PC-3 (cell line): Measurements from ENCODE around the gene GNPTG. TPM values are rescaled to one million over a fixed set of nuclear protein-coding genes. Genes with fewer than 3 reads are reported as not detected.

Experiments used
- ATAC-seq: fragments of 200-7000 bp; cut with Tn5 transposase; 2 replicates; pipeline ENCODE4 v1.9.1; 2020; ENCODE audit warnings: mild to moderate bottlenecking, moderate library complexity
- Bru-seq: library from RNA; stranded (reverse); fragments of 400-500 nt; gene quantifications from one replicate; lab custom pipeline; 2021; lab: Mats Ljungman, UMichigan
- BruChase-seq, 2 experiments: library from RNA; stranded (reverse); fragments of 400-500 nt; gene quantifications; one replicate each; lab custom pipeline; 2021; lab: Mats Ljungman, UMichigan
- BruUV-seq: library from RNA; stranded (reverse); fragments of 400-500 nt; replicated peaks from 2 replicates; lab custom pipeline; 2021; lab: Mats Ljungman, UMichigan
- CTCF ChIA-PET: fragments of 300-600 bp; sonication (Branson Sonifier 250); formaldehyde crosslinking; loops from one replicate; lab custom pipeline; 2022; ENCODE audit warnings: antibody characterized with exemption; lab: Charles Lee
- POLR2A ChIA-PET: fragments of 300-600 bp; sonication (Branson Sonifier 250); formaldehyde crosslinking; loops from one replicate; lab custom pipeline; 2022; ENCODE audit warnings: antibody characterized with exemption; ENCODE audit not compliant: unreplicated experiment; lab: Charles Lee
- DNase-seq: peaks from one replicate; pipeline ENCODE4 v3.0.0-alpha.2; 2015
- H2AFZ ChIP-seq: fragments of 300-600 bp; sonication (generic); 2 replicates; pipeline ENCODE4 v1.6.0; 2016; ENCODE audit warnings: antibody characterized with exemption, low read length
- H3F3A ChIP-seq: fragments of 300-600 bp; sonication (generic); one replicate; pipeline ENCODE4 v1.6.0; 2017; ENCODE audit warnings: antibody characterized with exemption, low read length, control low read depth, mild to moderate bottlenecking; ENCODE audit not compliant: unreplicated experiment
- H3K27ac ChIP-seq: fragments of 300-600 bp; sonication (generic); 2 replicates; pipeline ENCODE4 v1.5.1; 2016; ENCODE audit warnings: mild to moderate bottlenecking, low read length
- H3K27me3 ChIP-seq: fragments of 300-600 bp; sonication (generic); 2 replicates; pipeline ENCODE4 v1.6.1; 2016; ENCODE audit warnings: low read length, mixed read lengths
- H3K36me3 ChIP-seq: fragments of 300-600 bp; sonication (generic); 2 replicates; pipeline ENCODE4 v1.6.1; 2016; ENCODE audit warnings: low read depth, mixed run types, low read length, mixed read lengths
- H3K4me1 ChIP-seq: fragments of 300-600 bp; sonication (generic); 2 replicates; pipeline ENCODE4 v1.5.1; 2016; ENCODE audit warnings: low read length; ENCODE audit not compliant: insufficient read depth
- H3K4me2 ChIP-seq: fragments of 300-600 bp; sonication (generic); 2 replicates; pipeline ENCODE4 v1.6.0; 2016; ENCODE audit warnings: low read length
- H3K4me3 ChIP-seq: fragments of 300-600 bp; sonication (generic); 2 replicates; pipeline ENCODE4 v1.5.1; 2016; ENCODE audit warnings: mild to moderate bottlenecking, low read length, mixed read lengths
- H3K79me2 ChIP-seq: fragments of 300-600 bp; sonication (generic); 2 replicates; pipeline ENCODE4 v1.6.1; 2017; ENCODE audit warnings: low read length, mixed read lengths
- H3K9ac ChIP-seq: fragments of 300-600 bp; sonication (generic); 2 replicates; pipeline ENCODE4 v1.6.0; 2016; ENCODE audit warnings: mild to moderate bottlenecking, low read length
- H3K9me2 ChIP-seq: fragments of 300-600 bp; sonication (generic); replicated peaks from 2 replicates; pipeline ENCODE4 v1.6.1; 2016; ENCODE audit warnings: mixed run types, low read length, mixed read lengths
- H3K9me3 ChIP-seq: fragments of 300-600 bp; sonication (generic); 2 replicates; pipeline ENCODE4 v1.6.1; 2016; ENCODE audit warnings: low read length, mixed read lengths
- H4K20me1 ChIP-seq: fragments of 300-600 bp; sonication (generic); 2 replicates; pipeline ENCODE4 v1.6.1; 2016; ENCODE audit warnings: low read length, mixed read lengths
- CTCF ChIP-seq: fragments of 300-600 bp; sonication (generic); conservative IDR thresholded peaks from 2 replicates; pipeline ENCODE4 v1.5.1; 2017; ENCODE audit warnings: antibody characterized with exemption, low read depth, mild to moderate bottlenecking, low read length
- EZH2 ChIP-seq: fragments of 300-600 bp; sonication (generic); IDR thresholded peaks from one replicate; pipeline ENCODE4 v1.6.1; 2017; ENCODE audit warnings: antibody characterized with exemption, mild to moderate bottlenecking, low read length; ENCODE audit not compliant: unreplicated experiment
- EZH2phosphoT487 ChIP-seq: fragments of 300-600 bp; sonication (generic); IDR thresholded peaks from 2 replicates; pipeline ENCODE4 v1.6.1; 2018; ENCODE audit warnings: mild to moderate bottlenecking, antibody characterized with exemption, low read length, borderline replicate concordance
- intact Hi-C: fragments of 100-400 bp; cut with micrococcal nuclease; formaldehyde crosslinking; loops from 2 replicates; pipeline ENCODE4 v1.9.0; 2023
- long read RNA-seq: library from polyadenylated mRNA; unstranded; transcript quantifications from one replicate; pipeline ENCODE4 v2.0.0, GENCODE V29; 2021; ENCODE audit not compliant: unreplicated experiment
- total RNA-seq: library from RNA; depleted of rRNA; stranded (reverse); fragments of >200 nt; gene quantifications from 2 replicates; pipeline ENCODE4 v1.2.3, GENCODE V29; 2014; rRNA removed

GNPTG gene
- total RNA-seq, result 36.0 and 36.3 TPM in 2 replicates
- percentile 68 among the genes with signal in this experiment for Bru-seq, nascent RNA
- BruChase-seq, experiment 1, labeled RNA remaining after a 6-hour chase, result percentile 88 among the genes with signal in this experiment
- percentile 85 among the genes with signal in this experiment for BruChase-seq, experiment 2, labeled RNA remaining after a 2-hour chase
- long read RNA-seq, transcript GNPTG-201 (11 exons, 1,983 nt), result major isoform, 109 of 205 reads
- long read RNA-seq, partial matches to known transcripts, result 26 of 205 reads
- long read RNA-seq, other reads (novel, unspliced or antisense), result 65 of 205 reads

GRCh38 chr16:1351582-1352362 is at the start of gene GNPTG, which contains the start of gene TSR3:
Gene GNPTG (plus strand): TSS chr16:1351931. CDS start chr16:1351966, 35 bp downstream.
Gene TSR3 (minus strand): TSS chr16:1351878. CDS start chr16:1351804, 74 bp downstream.
- ATAC-seq, result peak; percentile 63
- POLR2A ChIA-PET, result no interaction called here
- Histone ChIP-seq H3F3A (no peaks in the 10 kb centered on the region), H3K9me3 (no peaks in the 10 kb centered on the region), H3K4me1 (no peaks in the 10 kb centered on the region; the same call in 1 of the 2 replicates), H3K27ac (no peak within 1 kb of the TSS), H3K4me2 (peak within 1 kb of the TSS; percentile 97), H4K20me1 (no peaks in the 10 kb centered on the region), H3K4me3 (peak within 1 kb of the TSS; percentile 98), H3K27me3 (no peaks in the 10 kb centered on the region), H3K9me2 (no peaks in the 10 kb centered on the region), H3K9ac (peak within 1 kb of the TSS; percentile 88), H3K79me2 (peaks cover 58% of the 10 kb centered on the region), H3K36me3 (no peaks in the 10 kb centered on the region), H2AFZ (peak within 1 kb of the TSS; percentile 74)
- no TSS peak for BruUV-seq
- DNase-seq, result peak; percentile 79
- CTCF ChIA-PET, result no interaction called here
- intact Hi-C loops, result no loop called here
- no peak for TF ChIP-seq CTCF
- no peak for TF ChIP-seq EZH2phosphoT487
- no peak for TF ChIP-seq EZH2

- Histone ChIP-seq H3F3A (no peaks in the 10 kb centered on the region), H3K9me2 (no peaks in the 10 kb centered on the region), H3K27ac (no peak overlapping the region), H3K36me3 (no peaks in the 10 kb centered on the region), H3K4me3 (no peak overlapping the region), H3K9ac (no peak overlapping the region), H3K4me1 (peaks cover 10% of the 10 kb centered on the region; the same call in 1 of the 2 replicates), H3K9me3 (no peaks in the 10 kb centered on the region), H3K27me3 (no peaks in the 10 kb centered on the region), H2AFZ (no peak overlapping the region), H4K20me1 (peaks cover 8% of the 10 kb centered on the region), H3K79me2 (peaks cover 10% of the 10 kb centered on the region), H3K4me2 (no peak overlapping the region)
- CTCF ChIA-PET, result no interaction called here
- DNase-seq, result no peak
- TF ChIP-seq CTCF (no peak), EZH2 (no peak), EZH2phosphoT487 (no peak)
- BruUV-seq, result no TSS peak
- ATAC-seq, result no peak
- POLR2A ChIA-PET, result no interaction called here
- intact Hi-C loops, result no loop called here
Observed at GRCh38 chr16:1305823-1306222, 45.9 kb upstream of the GNPTG start.
